GM12878 (cell line): ENCODE data around the gene BMERB1. TPM values are rescaled to one million over a fixed set of nuclear protein-coding genes. Genes with fewer than 3 reads are reported as not detected.

Experiments used
- ATAC-seq: fragments of 200-7000 bp; cut with Tn5 transposase; 3 replicates; pipeline ENCODE4 v1.9.1; 2020; ENCODE audit warnings: mild to moderate bottlenecking, moderate library complexity
- BruUV-seq: library from RNA; stranded (reverse); fragments of 400-500 nt; replicated peaks from 2 replicates; lab custom pipeline; 2021; lab: Mats Ljungman, UMichigan
- CTCF ChIA-PET: fragments of 300-600 bp; sonication (Branson Sonifier 250); formaldehyde crosslinking; extraction: SDS; loops from one replicate; lab custom pipeline; 2021; ENCODE audit warnings: inconsistent platforms; lab: Yijun Ruan, JAX
- POLR2A ChIA-PET: fragments of 350-600 bp; formaldehyde crosslinking; extraction: SDS; loops from one replicate; lab custom pipeline; 2021; ENCODE audit warnings: inconsistent platforms; lab: Charles Lee
- RAD21 ChIA-PET: fragments of 300-600 bp; sonication (Branson Sonifier 250); formaldehyde crosslinking; loops from one replicate; lab custom pipeline; 2023; ENCODE audit warnings: antibody characterized with exemption; ENCODE audit not compliant: unreplicated experiment; lab: Charles Lee
- SMC1A ChIA-PET: fragments of 300-600 bp; sonication (Branson Sonifier 250); formaldehyde crosslinking; loops from one replicate; lab custom pipeline; 2023; ENCODE audit not compliant: unreplicated experiment, uncharacterized antibody; lab: Charles Lee
- DNase-seq: peaks from one replicate; pipeline ENCODE4 v3.0.0-alpha.2; 2011; ENCODE audit warnings: low read depth, low spot score
- FAIRE-seq: peaks from 3 replicates; lab custom pipeline; 2011; peaks lifted over from hg19 to GRCh38; lab: Jason Lieb, UNC
- H2AFZ ChIP-seq: 2 replicates; pipeline ENCODE4 v1.6.0; 2011; ENCODE audit warnings: low read depth, low read length, control low read depth; ENCODE audit not compliant: control insufficient read depth
- H3K27ac ChIP-seq: 2 replicates; pipeline ENCODE4 v1.5.1; 2011; ENCODE audit warnings: control low read depth; ENCODE audit not compliant: control insufficient read depth, insufficient read depth
- H3K27me3 ChIP-seq, 2 experiments: replicated peaks in 1 of 2; 2 replicates each; pipeline versions ENCODE4 v1.6.0 to v1.6.1; 2011; ENCODE audit warnings: low read length in 1 of 2; ENCODE audit not compliant: control insufficient read depth in 2 of 2, insufficient read depth in 2 of 2
- H3K36me3 ChIP-seq, 2 experiments: 2 replicates each; pipeline ENCODE4 v1.5.1; 2011; ENCODE audit warnings: low read length in 1 of 2; ENCODE audit not compliant: control insufficient read depth in 2 of 2, insufficient read depth in 2 of 2
- H3K4me1 ChIP-seq: 2 replicates; pipeline ENCODE4 v1.6.1; 2011; ENCODE audit warnings: mild to moderate bottlenecking, low read length, moderate library complexity, mixed read lengths; ENCODE audit not compliant: control insufficient read depth, insufficient read depth
- H3K4me2 ChIP-seq: 2 replicates; pipeline ENCODE4 v1.6.0; 2011; ENCODE audit warnings: control low read depth; ENCODE audit not compliant: control insufficient read depth, insufficient read depth
- H3K4me3 ChIP-seq: fragments of 200-600 bp; sonication (generic); 2 replicates; pipeline ENCODE4 v1.5.1; 2016
- H3K79me2 ChIP-seq: 2 replicates; pipeline ENCODE4 v1.6.0; 2011; ENCODE audit warnings: low read length; ENCODE audit not compliant: control insufficient read depth, insufficient read depth
- H3K9ac ChIP-seq: 2 replicates; pipeline ENCODE4 v1.8.0; 2011; ENCODE audit warnings: low read length, control low read depth, mixed read lengths; ENCODE audit not compliant: control insufficient read depth, insufficient read depth
- H3K9me3 ChIP-seq: replicated peaks from 3 replicates; pipeline ENCODE4 v1.5.1; 2011; ENCODE audit warnings: mild to moderate bottlenecking, low read length; ENCODE audit not compliant: control insufficient read depth, insufficient read depth
- H4K20me1 ChIP-seq: 2 replicates; pipeline ENCODE4 v1.6.0; 2011; ENCODE audit not compliant: control insufficient read depth, insufficient read depth
- BACH1 ChIP-seq: fragments of 450-650 bp; IDR thresholded peaks from 2 replicates; pipeline ENCODE4 v1.6.1; 2017; ENCODE audit warnings: mild to moderate bottlenecking, borderline replicate concordance
- EZH2 ChIP-seq: IDR thresholded peaks from 2 replicates; pipeline ENCODE4 v1.6.1; 2012; ENCODE audit warnings: low read depth, mild to moderate bottlenecking, control low read depth, inconsistent platforms, low read length, borderline replicate concordance; ENCODE audit not compliant: control insufficient read depth
- FOXM1 ChIP-seq: IDR thresholded peaks from 2 replicates; pipeline ENCODE4 v1.6.1; 2012; ENCODE audit warnings: low read depth, mild to moderate bottlenecking, inconsistent platforms, low read length, moderate library complexity
- GABPA ChIP-seq: IDR thresholded peaks from 2 replicates; pipeline ENCODE4 v1.6.1; 2014; ENCODE audit warnings: antibody characterized with exemption, low read depth, mild to moderate bottlenecking, inconsistent platforms
- KAT2A ChIP-seq: conservative IDR thresholded peaks from 2 replicates; pipeline ENCODE4 v1.6.1; 2011; ENCODE audit warnings: low read depth, low read length; ENCODE audit not compliant: control insufficient read depth
- LARP7 ChIP-seq: fragments of 450-650 bp; IDR thresholded peaks from 2 replicates; pipeline ENCODE4 v1.6.1; 2017; ENCODE audit warnings: mild to moderate bottlenecking
- MTA3 ChIP-seq: IDR thresholded peaks from 2 replicates; pipeline ENCODE4 v1.6.1; 2012; ENCODE audit warnings: low read length, inconsistent platforms, borderline replicate concordance
- MYB ChIP-seq: fragments of 150-350 bp; IDR thresholded peaks from 2 replicates; pipeline ENCODE4 v1.6.1; 2014; ENCODE audit warnings: mild to moderate bottlenecking, low read depth, low read length, borderline replicate concordance
- NR2C1 ChIP-seq: fragments of 450-650 bp; IDR thresholded peaks from 2 replicates; pipeline ENCODE4 v1.6.1; 2017; ENCODE audit warnings: antibody characterized with exemption, mild to moderate bottlenecking, moderate library complexity
- PAX5 ChIP-seq: IDR thresholded peaks from 2 replicates; pipeline ENCODE4 v1.6.1; 2011; ENCODE audit warnings: low read depth, low read length, borderline replicate concordance
- SRF ChIP-seq, 2 experiments: IDR thresholded peaks; 2 replicates each; pipeline ENCODE4 v1.6.1; 2011; ENCODE audit warnings: low read depth in 2 of 2, low read length in 2 of 2, mild to moderate bottlenecking in 1 of 2, moderate library complexity in 1 of 2
- TARDBP ChIP-seq: IDR thresholded peaks from 2 replicates; pipeline ENCODE4 v1.6.1; 2016; ENCODE audit warnings: borderline replicate concordance
- WGBS: methylation state at CpG from one replicate; pipeline ENCODE4 v1.1.6; 2016; ENCODE audit warnings: low lambda C conversion rate; ENCODE audit not compliant: insufficient replicate concordance, insufficient coverage; ENCODE audit errors: missing lambda C conversion rate; 5-methylcytosine and 5-hydroxymethylcytosine counted together
- in situ Hi-C: fragments of 300-500 bp; cut with MboI; formaldehyde crosslinking; loops from 9 replicates; pipeline ENCODE4 v1.14.3; 2018; ENCODE audit warnings: mixed read lengths
- intact Hi-C: fragments of 100-400 bp; cut with micrococcal nuclease; formaldehyde crosslinking; loops from one replicate; pipeline ENCODE4 v1.14.2; 2022; ENCODE audit not compliant: unreplicated experiment
- polyA plus RNA-seq, 11 experiments: library from polyadenylated mRNA; depleted of rRNA in 4 of 11; unstranded in 6 of 11; stranded (reverse) in 5 of 11; fragments of >200 nt; fragmentation: Nextera tagmentation in 4 of 11; fragmentation: Illumina TruSeq in 1 of 11; extraction: Ambion mirVana in 4 of 11; extraction: Trizol in 1 of 11; gene quantifications; 1 replicate in 1 of 11; 2 replicates in 10 of 11; pipeline versions ENCODE4 v1.2.1 to v1.2.3, GENCODE V29; 2011 to 2016; ENCODE audit warnings: inconsistent platforms in 2 of 11, missing spikeins in 2 of 11, low read depth in 1 of 11
- total RNA-seq, 4 experiments: library from RNA; depleted of rRNA in 3 of 4; stranded (reverse); fragments of >200 nt in 3 of 4; fragmentation: Illumina TruSeq in 1 of 4; extraction: Trizol in 1 of 4; gene quantifications; 2 replicates each; pipeline versions ENCODE4 v1.2.1 to v1.2.3, GENCODE V29; 2013 to 2021
- TF ChIP-seq, protein P1 (sequence below): fragments of 450-650 bp; IDR thresholded peaks from 2 replicates; pipeline ENCODE4 v1.6.1; 2016; ENCODE audit warnings: mild to moderate bottlenecking
- TF ChIP-seq, protein P2 (sequence below): fragments of 450-650 bp; IDR thresholded peaks from 2 replicates; pipeline ENCODE4 v1.6.1; 2016; ENCODE audit warnings: mild to moderate bottlenecking, moderate library complexity, borderline replicate concordance
- TF ChIP-seq, protein P3 (sequence below): fragments of 450-650 bp; IDR thresholded peaks from 2 replicates; pipeline ENCODE4 v1.6.1; 2017; ENCODE audit warnings: borderline replicate concordance

The BMERB1 gene
- total and polyA plus RNA-seq, 10 of the 15 experiments (the other 5 are each of a cell fraction or from before 2014, with no cell fraction given): 0.05 to 0.68 (median 0.34) TPM

DNA sequence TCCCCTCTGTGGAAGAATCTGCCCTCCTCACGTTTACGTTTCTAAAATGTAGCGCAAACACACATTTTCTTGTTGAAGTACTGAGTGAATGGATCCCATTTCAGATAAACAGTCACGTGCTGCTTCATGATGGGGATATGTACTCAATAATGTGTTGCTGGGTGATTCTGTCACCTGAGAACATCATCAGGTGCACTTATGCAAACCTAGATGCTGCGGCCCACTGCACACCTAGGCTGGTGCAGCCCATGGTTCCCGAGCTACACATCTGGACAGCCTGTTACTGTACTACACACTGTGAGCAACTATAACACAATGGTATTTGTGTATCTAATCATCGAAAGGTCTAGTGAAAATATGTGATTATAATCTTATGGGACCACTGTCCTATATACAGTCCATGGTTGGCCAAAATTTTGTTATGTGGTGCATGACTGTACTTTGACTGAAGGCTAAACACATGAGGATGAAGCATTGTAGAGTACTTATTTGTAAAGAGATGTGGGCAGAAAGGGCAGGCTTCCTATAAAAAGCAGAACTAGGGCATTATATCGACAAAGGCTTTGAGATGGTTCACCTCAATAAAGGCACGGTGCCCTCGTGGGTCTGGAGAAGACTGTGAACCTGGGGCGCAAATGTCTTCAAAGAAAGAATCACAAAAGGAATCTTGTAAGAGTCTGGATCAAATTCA lies 182.2 kb downstream of the BMERB1 start:
- no peak for DNase-seq
- 75% methylated on average over 11 of the region's 11 CpGs for WGBS
- H3K9ac ChIP-seq: no peak overlapping the region
- H3K27ac ChIP-seq: no peak overlapping the region
- H3K79me2 ChIP-seq: no peaks in the 10 kb centered on the region
- no peak for ATAC-seq
- BruUV-seq: no TSS peak
- RAD21 ChIA-PET: no interaction called here
- FAIRE-seq: no peak
- in situ Hi-C loops (no loop called here), intact Hi-C loops (no loop called here)
- no peak overlapping the region for H3K4me2 ChIP-seq
- no peaks in the 10 kb centered on the region for H4K20me1 ChIP-seq
- no peak overlapping the region for H3K4me3 ChIP-seq
- POLR2A ChIA-PET: no interaction called here
- no peaks in the 10 kb centered on the region for H3K27me3 ChIP-seq
- no peaks in the 10 kb centered on the region for H3K4me1 ChIP-seq
- H2AFZ ChIP-seq: no peak overlapping the region
- CTCF ChIA-PET: no interaction called here
- SMC1A ChIA-PET: interaction anchor here (0.8 kb wide), 1 partner anchor 9 kb away, joined by 3 read pairs; no protein-coding TSS in a partner anchor
- peaks cover 4 to 33% of the 10 kb centered on the region in 2 experiments for H3K36me3 ChIP-seq
- no peaks in the 10 kb centered on the region for H3K9me3 ChIP-seq
- no peak for TF ChIP-seq BACH1
- no peak for TF ChIP-seq MTA3
- TF ChIP-seq LARP7: no peak
- TF ChIP-seq FOXM1: no peak
- TF ChIP-seq, protein P1, sequence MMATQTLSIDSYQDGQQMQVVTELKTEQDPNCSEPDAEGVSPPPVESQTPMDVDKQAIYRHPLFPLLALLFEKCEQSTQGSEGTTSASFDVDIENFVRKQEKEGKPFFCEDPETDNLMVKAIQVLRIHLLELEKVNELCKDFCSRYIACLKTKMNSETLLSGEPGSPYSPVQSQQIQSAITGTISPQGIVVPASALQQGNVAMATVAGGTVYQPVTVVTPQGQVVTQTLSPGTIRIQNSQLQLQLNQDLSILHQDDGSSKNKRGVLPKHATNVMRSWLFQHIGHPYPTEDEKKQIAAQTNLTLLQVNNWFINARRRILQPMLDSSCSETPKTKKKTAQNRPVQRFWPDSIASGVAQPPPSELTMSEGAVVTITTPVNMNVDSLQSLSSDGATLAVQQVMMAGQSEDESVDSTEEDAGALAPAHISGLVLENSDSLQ: no peak
- TF ChIP-seq GABPA: no peak
- no peak for TF ChIP-seq TARDBP
- TF ChIP-seq KAT2A: no peak
- no peak for TF ChIP-seq NR2C1
- TF ChIP-seq, protein P2, sequence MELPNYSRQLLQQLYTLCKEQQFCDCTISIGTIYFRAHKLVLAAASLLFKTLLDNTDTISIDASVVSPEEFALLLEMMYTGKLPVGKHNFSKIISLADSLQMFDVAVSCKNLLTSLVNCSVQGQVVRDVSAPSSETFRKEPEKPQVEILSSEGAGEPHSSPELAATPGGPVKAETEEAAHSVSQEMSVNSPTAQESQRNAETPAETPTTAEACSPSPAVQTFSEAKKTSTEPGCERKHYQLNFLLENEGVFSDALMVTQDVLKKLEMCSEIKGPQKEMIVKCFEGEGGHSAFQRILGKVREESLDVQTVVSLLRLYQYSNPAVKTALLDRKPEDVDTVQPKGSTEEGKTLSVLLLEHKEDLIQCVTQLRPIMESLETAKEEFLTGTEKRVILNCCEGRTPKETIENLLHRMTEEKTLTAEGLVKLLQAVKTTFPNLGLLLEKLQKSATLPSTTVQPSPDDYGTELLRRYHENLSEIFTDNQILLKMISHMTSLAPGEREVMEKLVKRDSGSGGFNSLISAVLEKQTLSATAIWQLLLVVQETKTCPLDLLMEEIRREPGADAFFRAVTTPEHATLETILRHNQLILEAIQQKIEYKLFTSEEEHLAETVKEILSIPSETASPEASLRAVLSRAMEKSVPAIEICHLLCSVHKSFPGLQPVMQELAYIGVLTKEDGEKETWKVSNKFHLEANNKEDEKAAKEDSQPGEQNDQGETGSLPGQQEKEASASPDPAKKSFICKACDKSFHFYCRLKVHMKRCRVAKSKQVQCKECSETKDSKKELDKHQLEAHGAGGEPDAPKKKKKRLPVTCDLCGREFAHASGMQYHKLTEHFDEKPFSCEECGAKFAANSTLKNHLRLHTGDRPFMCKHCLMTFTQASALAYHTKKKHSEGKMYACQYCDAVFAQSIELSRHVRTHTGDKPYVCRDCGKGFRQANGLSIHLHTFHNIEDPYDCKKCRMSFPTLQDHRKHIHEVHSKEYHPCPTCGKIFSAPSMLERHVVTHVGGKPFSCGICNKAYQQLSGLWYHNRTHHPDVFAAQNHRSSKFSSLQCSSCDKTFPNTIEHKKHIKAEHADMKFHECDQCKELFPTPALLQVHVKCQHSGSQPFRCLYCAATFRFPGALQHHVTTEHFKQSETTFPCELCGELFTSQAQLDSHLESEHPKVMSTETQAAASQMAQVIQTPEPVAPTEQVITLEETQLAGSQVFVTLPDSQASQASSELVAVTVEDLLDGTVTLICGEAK: no peak
- no peak for TF ChIP-seq MYB
- TF ChIP-seq EZH2: no peak
- TF ChIP-seq PAX5: no peak
- TF ChIP-seq SRF (IDR thresholded peaks at IDR 0.05; ENCODE audit: low read depth in 2 of 2, low read length in 2 of 2): no peak
- TF ChIP-seq, protein P3, sequence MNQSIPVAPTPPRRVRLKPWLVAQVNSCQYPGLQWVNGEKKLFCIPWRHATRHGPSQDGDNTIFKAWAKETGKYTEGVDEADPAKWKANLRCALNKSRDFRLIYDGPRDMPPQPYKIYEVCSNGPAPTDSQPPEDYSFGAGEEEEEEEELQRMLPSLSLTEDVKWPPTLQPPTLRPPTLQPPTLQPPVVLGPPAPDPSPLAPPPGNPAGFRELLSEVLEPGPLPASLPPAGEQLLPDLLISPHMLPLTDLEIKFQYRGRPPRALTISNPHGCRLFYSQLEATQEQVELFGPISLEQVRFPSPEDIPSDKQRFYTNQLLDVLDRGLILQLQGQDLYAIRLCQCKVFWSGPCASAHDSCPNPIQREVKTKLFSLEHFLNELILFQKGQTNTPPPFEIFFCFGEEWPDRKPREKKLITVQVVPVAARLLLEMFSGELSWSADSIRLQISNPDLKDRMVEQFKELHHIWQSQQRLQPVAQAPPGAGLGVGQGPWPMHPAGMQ: no peak
